ENCODE results near the gene TXK. TPM values are rescaled to one million over a fixed set of nuclear protein-coding genes. Genes with fewer than 3 reads are reported as not detected.

TXK gene
- total and polyA plus RNA-seq, 10 of the 15 experiments (the other 5 are each of a cell fraction or from before 2014, with no cell fraction given) = 0.44 to 2.9 (median 1.4) TPM

- TF ChIP-seq JUND (IDR thresholded peaks at IDR 0.05; ENCODE audit: low read depth, low read length) = no peak
These were observed 55.0 kb downstream of the TXK start (continued) for GRCh38 chr4:48078862-48079655.

- in situ Hi-C loops (cut with MboI) = no loop called here
- TF ChIP-seq GATAD2B (conservative IDR thresholded peaks at IDR 0.05; ENCODE audit: low read depth) (no peak), TBL1XR1 (IDR thresholded peaks at IDR 0.05; ENCODE audit: low read depth, low read length) (no peak), ZNF217 (IDR thresholded peaks at IDR 0.05) (no peak), MLLT1 (IDR thresholded peaks at IDR 0.05) (no peak), PAX5 (IDR thresholded peaks at IDR 0.05; ENCODE audit: borderline replicate concordance, low read depth, low read length) (no peak), USF1 (IDR thresholded peaks at IDR 0.05; ENCODE audit: borderline replicate concordance, extremely low read length, insufficient read depth, low read depth, low read length) (no peak), SMC3 (IDR thresholded peaks at IDR 0.05; ENCODE audit: borderline replicate concordance, low read length) (no peak), MEF2B (IDR thresholded peaks at IDR 0.05; ENCODE audit: partially characterized antibody, poor library complexity, severe bottlenecking) (no peak), MAX (IDR thresholded peaks at IDR 0.05; ENCODE audit: low read depth, low read length) (no peak), ASH2L (IDR thresholded peaks at IDR 0.05; ENCODE audit: borderline replicate concordance, low read depth) (no peak), IRF4 (IDR thresholded peaks at IDR 0.05; ENCODE audit: low read depth, low read length) (no peak), DPF2 (IDR thresholded peaks at IDR 0.05) (no peak), POLR2AphosphoS2 (IDR thresholded peaks at IDR 0.05; ENCODE audit: low read depth, low read length) (no peak)
These were observed 55.6 kb downstream of the TXK start for GRCh38 chr4:48078425-48078824.

More at GRCh38 chr4:48078425-48078824, 55.6 kb downstream of the TXK start:
- no peak overlapping the region for H2AFZ ChIP-seq (ENCODE audit: control insufficient read depth, low read depth, low read length)
- no peaks in the 10 kb centered on the region for H3K27me3 ChIP-seq (replicated peaks in 1 of 2; ENCODE audit: control insufficient read depth in 2 of 2, insufficient read depth in 2 of 2, low read length in 1 of 2)
- 32% methylated on average over 2 of the region's 2 CpGs for WGBS (ENCODE audit: insufficient coverage, insufficient replicate concordance, low lambda C conversion rate, missing lambda C conversion rate)
- RAD21 ChIA-PET (ENCODE audit: unreplicated experiment) = no interaction called here
- H3K27ac ChIP-seq (ENCODE audit: control insufficient read depth, insufficient read depth) = no peak overlapping the region
- H3K9me3 ChIP-seq (replicated peaks; ENCODE audit: control insufficient read depth, insufficient read depth, low read length) = no peaks in the 10 kb centered on the region
- no peaks in the 10 kb centered on the region for H4K20me1 ChIP-seq (ENCODE audit: control insufficient read depth, insufficient read depth)
- no peak overlapping the region for H3K4me2 ChIP-seq (ENCODE audit: control insufficient read depth, insufficient read depth)
- FAIRE-seq (no peak), ATAC-seq (no peak), DNase-seq (ENCODE audit: low read depth, low spot score) (no peak)
- H3K4me1 ChIP-seq (ENCODE audit: control insufficient read depth, insufficient read depth, low read length) = no peaks in the 10 kb centered on the region
- SMC1A ChIA-PET (ENCODE audit: uncharacterized antibody, unreplicated experiment) = interaction anchor here (1.1 to 1.3 kb wide), 2 partner anchors 9 to 37 kb away, joined by 3 to 5 read pairs; no protein-coding TSS in a partner anchor
- H3K36me3 ChIP-seq (ENCODE audit: control insufficient read depth in 2 of 2, insufficient read depth in 2 of 2, low read length in 1 of 2) = no peaks in the 10 kb centered on the region
- no peak overlapping the region for H3K4me3 ChIP-seq
- CTCF ChIA-PET = interaction anchor here (1.4 kb wide), 1 partner anchor 29 kb away, joined by 3 read pairs; no protein-coding TSS in a partner anchor
- POLR2A ChIA-PET = no interaction called here
- intact Hi-C loops (cut with micrococcal nuclease; ENCODE audit: unreplicated experiment) = no loop called here
- BruUV-seq (replicated peaks) = no TSS peak
- no peak overlapping the region for H3K9ac ChIP-seq (ENCODE audit: control insufficient read depth, insufficient read depth, low read length)
- no peaks in the 10 kb centered on the region for H3K79me2 ChIP-seq (ENCODE audit: control insufficient read depth, insufficient read depth, low read length)

Measured in GM12878 (cell line).